Peyer's patch (tissue), 4 donors: ENCODE data around the gene DOLPP1.

ENCODE experiments used
- POLR2A ChIP-seq, 2 donors: fragments of 450-650 bp; IDR thresholded peaks; one replicate each; pipeline ENCODE4 v1.5.1; 2017; ENCODE audit warnings: antibody characterized with exemption in 2 of 2, mild to moderate bottlenecking in 2 of 2, moderate library complexity in 2 of 2
- TF ChIP-seq, protein P1 (sequence below), 6 experiments: fragments of 450-650 bp in 4 of 6; fragments of 200-600 bp in 2 of 6; sonication (generic) in 1 of 6; IDR thresholded peaks; one replicate each; pipeline ENCODE4 v1.5.1; 2017 to 2019; ENCODE audit warnings: antibody characterized with exemption in 6 of 6, mild to moderate bottlenecking in 3 of 6, moderate library complexity in 1 of 6

GRCh38 chr9:129072171-129072570 lies 8.7 kb upstream of the DOLPP1 start:
- TF ChIP-seq, protein P1, sequence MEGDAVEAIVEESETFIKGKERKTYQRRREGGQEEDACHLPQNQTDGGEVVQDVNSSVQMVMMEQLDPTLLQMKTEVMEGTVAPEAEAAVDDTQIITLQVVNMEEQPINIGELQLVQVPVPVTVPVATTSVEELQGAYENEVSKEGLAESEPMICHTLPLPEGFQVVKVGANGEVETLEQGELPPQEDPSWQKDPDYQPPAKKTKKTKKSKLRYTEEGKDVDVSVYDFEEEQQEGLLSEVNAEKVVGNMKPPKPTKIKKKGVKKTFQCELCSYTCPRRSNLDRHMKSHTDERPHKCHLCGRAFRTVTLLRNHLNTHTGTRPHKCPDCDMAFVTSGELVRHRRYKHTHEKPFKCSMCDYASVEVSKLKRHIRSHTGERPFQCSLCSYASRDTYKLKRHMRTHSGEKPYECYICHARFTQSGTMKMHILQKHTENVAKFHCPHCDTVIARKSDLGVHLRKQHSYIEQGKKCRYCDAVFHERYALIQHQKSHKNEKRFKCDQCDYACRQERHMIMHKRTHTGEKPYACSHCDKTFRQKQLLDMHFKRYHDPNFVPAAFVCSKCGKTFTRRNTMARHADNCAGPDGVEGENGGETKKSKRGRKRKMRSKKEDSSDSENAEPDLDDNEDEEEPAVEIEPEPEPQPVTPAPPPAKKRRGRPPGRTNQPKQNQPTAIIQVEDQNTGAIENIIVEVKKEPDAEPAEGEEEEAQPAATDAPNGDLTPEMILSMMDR (IDR thresholded peaks at IDR 0.05) = no peak
- no peak for TF ChIP-seq POLR2A (IDR thresholded peaks at IDR 0.05)
